Gastroesophageal sphincter (tissue), 3 donors: ENCODE measurements around the gene KDM6A.

Source experiments
- POLR2A ChIP-seq, 2 donors: fragments of 450-650 bp; IDR thresholded peaks; one replicate each; pipeline ENCODE4 v1.6.1; 2017; ENCODE audit warnings: antibody characterized with exemption in 2 of 2, mild to moderate bottlenecking in 2 of 2, moderate library complexity in 1 of 2
- TF ChIP-seq, protein P1 (sequence below), 4 experiments: fragments of 200-600 bp in 2 of 4; fragments of 450-650 bp in 2 of 4; sonication (generic) in 1 of 4; IDR thresholded peaks; one replicate each; pipeline ENCODE4 v1.5.1; 2017 to 2019; ENCODE audit warnings: antibody characterized with exemption in 4 of 4, mild to moderate bottlenecking in 2 of 4, moderate library complexity in 2 of 4

DNA sequence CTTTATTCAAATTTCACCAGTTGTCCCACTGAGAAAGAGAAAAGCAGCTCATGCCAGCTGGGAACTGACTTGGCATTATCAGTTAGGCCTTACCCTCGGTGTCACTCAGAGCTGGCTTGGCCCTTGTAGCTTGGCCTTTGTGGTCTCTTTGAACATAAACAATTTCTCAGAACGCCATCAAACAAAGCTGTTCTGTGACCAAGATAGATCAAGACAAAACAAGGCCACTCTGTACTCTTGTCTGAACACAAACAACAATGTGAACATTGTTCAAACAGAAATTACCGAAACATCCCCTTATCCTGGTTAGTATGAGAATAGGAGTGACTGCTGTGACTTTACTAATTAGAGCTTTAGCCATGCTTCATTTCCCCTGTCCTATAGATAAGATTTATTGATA, 270.5 kb downstream of the KDM6A start:
- TF ChIP-seq, protein P1, sequence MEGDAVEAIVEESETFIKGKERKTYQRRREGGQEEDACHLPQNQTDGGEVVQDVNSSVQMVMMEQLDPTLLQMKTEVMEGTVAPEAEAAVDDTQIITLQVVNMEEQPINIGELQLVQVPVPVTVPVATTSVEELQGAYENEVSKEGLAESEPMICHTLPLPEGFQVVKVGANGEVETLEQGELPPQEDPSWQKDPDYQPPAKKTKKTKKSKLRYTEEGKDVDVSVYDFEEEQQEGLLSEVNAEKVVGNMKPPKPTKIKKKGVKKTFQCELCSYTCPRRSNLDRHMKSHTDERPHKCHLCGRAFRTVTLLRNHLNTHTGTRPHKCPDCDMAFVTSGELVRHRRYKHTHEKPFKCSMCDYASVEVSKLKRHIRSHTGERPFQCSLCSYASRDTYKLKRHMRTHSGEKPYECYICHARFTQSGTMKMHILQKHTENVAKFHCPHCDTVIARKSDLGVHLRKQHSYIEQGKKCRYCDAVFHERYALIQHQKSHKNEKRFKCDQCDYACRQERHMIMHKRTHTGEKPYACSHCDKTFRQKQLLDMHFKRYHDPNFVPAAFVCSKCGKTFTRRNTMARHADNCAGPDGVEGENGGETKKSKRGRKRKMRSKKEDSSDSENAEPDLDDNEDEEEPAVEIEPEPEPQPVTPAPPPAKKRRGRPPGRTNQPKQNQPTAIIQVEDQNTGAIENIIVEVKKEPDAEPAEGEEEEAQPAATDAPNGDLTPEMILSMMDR (IDR thresholded peaks at IDR 0.05) = no peak
- no peak for TF ChIP-seq POLR2A (IDR thresholded peaks at IDR 0.05)
